ENCODE measurements around the gene GDF10.

- TF ChIP-seq, protein P1, sequence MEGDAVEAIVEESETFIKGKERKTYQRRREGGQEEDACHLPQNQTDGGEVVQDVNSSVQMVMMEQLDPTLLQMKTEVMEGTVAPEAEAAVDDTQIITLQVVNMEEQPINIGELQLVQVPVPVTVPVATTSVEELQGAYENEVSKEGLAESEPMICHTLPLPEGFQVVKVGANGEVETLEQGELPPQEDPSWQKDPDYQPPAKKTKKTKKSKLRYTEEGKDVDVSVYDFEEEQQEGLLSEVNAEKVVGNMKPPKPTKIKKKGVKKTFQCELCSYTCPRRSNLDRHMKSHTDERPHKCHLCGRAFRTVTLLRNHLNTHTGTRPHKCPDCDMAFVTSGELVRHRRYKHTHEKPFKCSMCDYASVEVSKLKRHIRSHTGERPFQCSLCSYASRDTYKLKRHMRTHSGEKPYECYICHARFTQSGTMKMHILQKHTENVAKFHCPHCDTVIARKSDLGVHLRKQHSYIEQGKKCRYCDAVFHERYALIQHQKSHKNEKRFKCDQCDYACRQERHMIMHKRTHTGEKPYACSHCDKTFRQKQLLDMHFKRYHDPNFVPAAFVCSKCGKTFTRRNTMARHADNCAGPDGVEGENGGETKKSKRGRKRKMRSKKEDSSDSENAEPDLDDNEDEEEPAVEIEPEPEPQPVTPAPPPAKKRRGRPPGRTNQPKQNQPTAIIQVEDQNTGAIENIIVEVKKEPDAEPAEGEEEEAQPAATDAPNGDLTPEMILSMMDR (IDR thresholded peaks at IDR 0.05), result no peak
- TF ChIP-seq POLR2A (IDR thresholded peaks at IDR 0.05) (no peak), POLR2AphosphoS5 (IDR thresholded peaks at IDR 0.05) (no peak)
These were observed 35.2 kb upstream of the GDF10 start for GRCh38 chr10:47264797-47265281.
